GM12878 (cell line): ENCODE measurements around the gene ALOXE3. TPM values are rescaled to one million over a fixed set of nuclear protein-coding genes. Genes with fewer than 3 reads are reported as not detected.
"Not testable (repeated sequence)": the region's sequence is repeated elsewhere in the genome, so short reads cannot be mapped to it uniquely, and the experiment has no call there.

ENCODE experiments used
- ATAC-seq: fragments of 200-7000 bp; cut with Tn5 transposase; 3 replicates; pipeline ENCODE4 v1.9.1; 2020; ENCODE audit warnings: mild to moderate bottlenecking, moderate library complexity
- BruUV-seq: library from RNA; stranded (reverse); fragments of 400-500 nt; replicated peaks from 2 replicates; lab custom pipeline; 2021; lab: Mats Ljungman, UMichigan
- CTCF ChIA-PET: fragments of 300-600 bp; sonication (Branson Sonifier 250); formaldehyde crosslinking; extraction: SDS; loops from one replicate; lab custom pipeline; 2021; ENCODE audit warnings: inconsistent platforms; lab: Yijun Ruan, JAX
- POLR2A ChIA-PET: fragments of 350-600 bp; formaldehyde crosslinking; extraction: SDS; loops from one replicate; lab custom pipeline; 2021; ENCODE audit warnings: inconsistent platforms; lab: Charles Lee
- RAD21 ChIA-PET: fragments of 300-600 bp; sonication (Branson Sonifier 250); formaldehyde crosslinking; loops from one replicate; lab custom pipeline; 2023; ENCODE audit warnings: antibody characterized with exemption; ENCODE audit not compliant: unreplicated experiment; lab: Charles Lee
- SMC1A ChIA-PET: fragments of 300-600 bp; sonication (Branson Sonifier 250); formaldehyde crosslinking; loops from one replicate; lab custom pipeline; 2023; ENCODE audit not compliant: unreplicated experiment, uncharacterized antibody; lab: Charles Lee
- DNase-seq: peaks from one replicate; pipeline ENCODE4 v3.0.0-alpha.2; 2011; ENCODE audit warnings: low read depth, low spot score
- FAIRE-seq: peaks from 3 replicates; lab custom pipeline; 2011; peaks lifted over from hg19 to GRCh38; lab: Jason Lieb, UNC
- H2AFZ ChIP-seq: 2 replicates; pipeline ENCODE4 v1.6.0; 2011; ENCODE audit warnings: low read depth, low read length, control low read depth; ENCODE audit not compliant: control insufficient read depth
- H3K27ac ChIP-seq: 2 replicates; pipeline ENCODE4 v1.5.1; 2011; ENCODE audit warnings: control low read depth; ENCODE audit not compliant: control insufficient read depth, insufficient read depth
- H3K27me3 ChIP-seq, 2 experiments: replicated peaks in 1 of 2; 2 replicates each; pipeline versions ENCODE4 v1.6.0 to v1.6.1; 2011; ENCODE audit warnings: low read length in 1 of 2; ENCODE audit not compliant: control insufficient read depth in 2 of 2, insufficient read depth in 2 of 2
- H3K36me3 ChIP-seq, 2 experiments: 2 replicates each; pipeline ENCODE4 v1.5.1; 2011; ENCODE audit warnings: low read length in 1 of 2; ENCODE audit not compliant: control insufficient read depth in 2 of 2, insufficient read depth in 2 of 2
- H3K4me1 ChIP-seq: 2 replicates; pipeline ENCODE4 v1.6.1; 2011; ENCODE audit warnings: mild to moderate bottlenecking, low read length, moderate library complexity, mixed read lengths; ENCODE audit not compliant: control insufficient read depth, insufficient read depth
- H3K4me2 ChIP-seq: 2 replicates; pipeline ENCODE4 v1.6.0; 2011; ENCODE audit warnings: control low read depth; ENCODE audit not compliant: control insufficient read depth, insufficient read depth
- H3K4me3 ChIP-seq: fragments of 200-600 bp; sonication (generic); 2 replicates; pipeline ENCODE4 v1.5.1; 2016
- H3K79me2 ChIP-seq: 2 replicates; pipeline ENCODE4 v1.6.0; 2011; ENCODE audit warnings: low read length; ENCODE audit not compliant: control insufficient read depth, insufficient read depth
- H3K9ac ChIP-seq: 2 replicates; pipeline ENCODE4 v1.8.0; 2011; ENCODE audit warnings: low read length, control low read depth, mixed read lengths; ENCODE audit not compliant: control insufficient read depth, insufficient read depth
- H3K9me3 ChIP-seq: replicated peaks from 3 replicates; pipeline ENCODE4 v1.5.1; 2011; ENCODE audit warnings: mild to moderate bottlenecking, low read length; ENCODE audit not compliant: control insufficient read depth, insufficient read depth
- H4K20me1 ChIP-seq: 2 replicates; pipeline ENCODE4 v1.6.0; 2011; ENCODE audit not compliant: control insufficient read depth, insufficient read depth
- E4F1 ChIP-seq: fragments of 450-650 bp; IDR thresholded peaks from 2 replicates; pipeline ENCODE4 v1.6.1; 2018; ENCODE audit warnings: borderline replicate concordance, mild to moderate bottlenecking; ENCODE audit not compliant: partially characterized antibody
- EED ChIP-seq: sonication (generic); IDR thresholded peaks from 2 replicates; pipeline ENCODE4 v1.6.1; 2016; ENCODE audit warnings: antibody characterized with exemption, low read depth
- EP300 ChIP-seq, 2 experiments: fragments of 150-350 bp in 1 of 2; IDR thresholded peaks; 2 replicates each; pipeline ENCODE4 v1.6.1; 2011 to 2012; ENCODE audit warnings: low read depth in 2 of 2, low read length in 2 of 2, borderline replicate concordance in 1 of 2, improper control_type of control experiment in 1 of 2, inconsistent platforms in 1 of 2; ENCODE audit not compliant: control insufficient read depth in 1 of 2
- MTA2 ChIP-seq: fragments of 450-650 bp; IDR thresholded peaks from 2 replicates; pipeline ENCODE4 v1.6.1; 2016; ENCODE audit warnings: low read depth, mild to moderate bottlenecking, moderate library complexity
- MYB ChIP-seq: fragments of 150-350 bp; IDR thresholded peaks from 2 replicates; pipeline ENCODE4 v1.6.1; 2014; ENCODE audit warnings: mild to moderate bottlenecking, low read depth, low read length, borderline replicate concordance
- POLR2AphosphoS5 ChIP-seq: IDR thresholded peaks from 2 replicates; pipeline ENCODE4 v1.6.1; 2011; ENCODE audit warnings: mild to moderate bottlenecking, low read length, inconsistent platforms
- RAD21 ChIP-seq: IDR thresholded peaks from 2 replicates; pipeline ENCODE4 v1.6.1; 2011; ENCODE audit warnings: mild to moderate bottlenecking, low read depth, low read length, moderate library complexity; ENCODE audit not compliant: insufficient read depth
- SMC3 ChIP-seq: IDR thresholded peaks from 2 replicates; pipeline ENCODE4 v1.6.1; 2011; ENCODE audit warnings: low read length, improper control_type of control experiment, borderline replicate concordance
- SPI1 ChIP-seq: IDR thresholded peaks from 2 replicates; pipeline ENCODE4 v1.6.1; 2011; ENCODE audit warnings: low read depth, mild to moderate bottlenecking, low read length, moderate library complexity, borderline replicate concordance; ENCODE audit not compliant: insufficient read depth
- WRNIP1 ChIP-seq: IDR thresholded peaks from 2 replicates; pipeline ENCODE4 v1.6.1; 2011; ENCODE audit warnings: low read depth, low read length, improper control_type of control experiment, borderline replicate concordance
- ZNF274 ChIP-seq: IDR thresholded peaks from one replicate; pipeline ENCODE4 v1.8.0; 2011; ENCODE audit not compliant: insufficient read length, insufficient read depth
- WGBS: methylation state at CpG from one replicate; pipeline ENCODE4 v1.1.6; 2016; ENCODE audit warnings: low lambda C conversion rate; ENCODE audit not compliant: insufficient replicate concordance, insufficient coverage; ENCODE audit errors: missing lambda C conversion rate; 5-methylcytosine and 5-hydroxymethylcytosine counted together
- in situ Hi-C: fragments of 300-500 bp; cut with MboI; formaldehyde crosslinking; loops from 9 replicates; pipeline ENCODE4 v1.14.3; 2018; ENCODE audit warnings: mixed read lengths
- intact Hi-C: fragments of 100-400 bp; cut with micrococcal nuclease; formaldehyde crosslinking; loops from one replicate; pipeline ENCODE4 v1.14.2; 2022; ENCODE audit not compliant: unreplicated experiment
- polyA plus RNA-seq, 11 experiments: library from polyadenylated mRNA; depleted of rRNA in 4 of 11; unstranded in 6 of 11; stranded (reverse) in 5 of 11; fragments of >200 nt; fragmentation: Nextera tagmentation in 4 of 11; fragmentation: Illumina TruSeq in 1 of 11; extraction: Ambion mirVana in 4 of 11; extraction: Trizol in 1 of 11; gene quantifications; 1 replicate in 1 of 11; 2 replicates in 10 of 11; pipeline versions ENCODE4 v1.2.1 to v1.2.3, GENCODE V29; 2011 to 2016; ENCODE audit warnings: inconsistent platforms in 2 of 11, missing spikeins in 2 of 11, low read depth in 1 of 11
- total RNA-seq, 4 experiments: library from RNA; depleted of rRNA in 3 of 4; stranded (reverse); fragments of >200 nt in 3 of 4; fragmentation: Illumina TruSeq in 1 of 4; extraction: Trizol in 1 of 4; gene quantifications; 2 replicates each; pipeline versions ENCODE4 v1.2.1 to v1.2.3, GENCODE V29; 2013 to 2021

ALOXE3 gene
- total and polyA plus RNA-seq, 10 of the 15 experiments (the other 5 are each of a cell fraction or from before 2014, with no cell fraction given): 0.04 TPM; not detected in 9

GRCh38 chr17:8061851-8062250 lies 56.5 kb downstream of the ALOXE3 start:
- FAIRE-seq, H2AFZ ChIP-seq, H3K36me3 ChIP-seq, in situ Hi-C loops, ATAC-seq, H3K4me2 ChIP-seq, H3K27ac ChIP-seq, H3K79me2 ChIP-seq, H3K9ac ChIP-seq, DNase-seq, BruUV-seq, H4K20me1 ChIP-seq, H3K27me3 ChIP-seq, POLR2A ChIA-PET, H3K4me3 ChIP-seq, H3K4me1 ChIP-seq, H3K9me3 ChIP-seq: not testable (repeated sequence)
- SMC1A ChIA-PET: interaction anchor here (0.8 to 4.5 kb wide), 11 partner anchors 8 to 233 kb away, joined by 3 to 37 read pairs (median 5); partner anchors contain the start of genes ALOXE3 and SLC25A35
- CTCF ChIA-PET: interaction anchor here (0.7 to 8.3 kb wide), 19 partner anchors 8 to 936 kb away, joined by 3 to 159 read pairs (median 15); partner anchors contain the start of genes ALOX12B, ALOXE3 and GUCY2D
- RAD21 ChIA-PET: interaction anchor here (0.9 to 2.2 kb wide), 7 partner anchors 12 to 684 kb away, joined by 3 to 9 read pairs (median 4); no protein-coding TSS in a partner anchor
- intact Hi-C loops: loop anchor here (5.0 kb wide), 2 partner anchors 55 to 100 kb away; partner anchors contain the start of genes ALOXE3 and VAMP2
- WGBS: 15% methylated on average over 8 of the region's 8 CpGs

GRCh38 chr17:8060274-8060673 lies 58.0 kb downstream of the ALOXE3 start:
- ChIA-PET POLR2A (interaction anchor here (0.9 to 1.1 kb wide), 2 partner anchors 50 to 128 kb away, joined by 3 read pairs; partner anchors contain the start of gene CNTROB), CTCF (interaction anchor here (0.6 to 8.3 kb wide), 44 partner anchors 10 to 725 kb away, joined by 3 to 159 read pairs (median 5); partner anchors contain the start of genes ALOX12B, ALOXE3, GUCY2D and KRABD2), RAD21 (interaction anchor here (0.6 to 2.7 kb wide), 21 partner anchors 10 to 1708 kb away, joined by 3 to 25 read pairs (median 5); partner anchors contain the start of genes CTC1 and KRABD2), SMC1A (interaction anchor here (0.6 to 4.5 kb wide), 28 partner anchors 10 to 840 kb away, joined by 3 to 37 read pairs (median 4); partner anchors contain the start of genes ALOXE3, GUCY2D and PFAS)
- H2AFZ ChIP-seq: no peak overlapping the region
- no peak overlapping the region for H3K27ac ChIP-seq
- H3K4me2 ChIP-seq: no peak overlapping the region
- DNase-seq (peak; percentile 19), FAIRE-seq (peak; percentile 68), ATAC-seq (peak; percentile 51)
- in situ Hi-C loops (no loop called here), intact Hi-C loops (loop anchor here (5.0 kb wide), 2 partner anchors 57 to 102 kb away; partner anchors contain the start of genes ALOXE3 and VAMP2)
- no peaks in the 10 kb centered on the region for H3K9me3 ChIP-seq
- H4K20me1 ChIP-seq: no peaks in the 10 kb centered on the region
- H3K4me1 ChIP-seq: peaks cover 14% of the 10 kb centered on the region
- H3K4me3 ChIP-seq: no peak overlapping the region
- peaks cover 3 to 4% of the 10 kb centered on the region in 2 experiments; a peak in 3 of 4 replicates for H3K27me3 ChIP-seq
- no TSS peak for BruUV-seq
- H3K9ac ChIP-seq: no peak overlapping the region
- 5% methylated on average over 10 of the region's 10 CpGs for WGBS
- no peaks in the 10 kb centered on the region for H3K79me2 ChIP-seq
- H3K36me3 ChIP-seq: no peaks in the 10 kb centered on the region
- no peak for TF ChIP-seq WRNIP1
- peak; percentile 63; the same call in 1 of the 2 replicates for TF ChIP-seq SMC3
- no peak for TF ChIP-seq MYB
- no peak for TF ChIP-seq EED
- no peak for TF ChIP-seq MTA2
- peak; percentile 76 for TF ChIP-seq RAD21
- no peak for TF ChIP-seq SPI1
- TF ChIP-seq E4F1: no peak
- no peak for TF ChIP-seq ZNF274
- no peak for TF ChIP-seq POLR2AphosphoS5
- no peak for TF ChIP-seq EP300 (IDR thresholded peaks at IDR 0.05; ENCODE audit: borderline replicate concordance in 1 of 2, control insufficient read depth in 1 of 2, low read depth in 2 of 2, low read length in 2 of 2)
